Left lung (tissue), 10 donors: ENCODE measurements around the gene SLC38A11. TPM values are rescaled to one million over a fixed set of nuclear protein-coding genes. Genes with fewer than 3 reads are reported as not detected.
A peak's percentile ranks its signal among the peaks of the same experiment; 100 is the strongest.

Experiments used
- ATAC-seq: fragments of 200-7000 bp; cut with Tn5 transposase; one replicate; pipeline ENCODE4 v1.9.1; 2020; ENCODE audit warnings: moderate library complexity
- DNase-seq, 4 donors: peaks; one replicate each; pipeline ENCODE4 v3.0.0-alpha.2; 2013 to 2020
- H3K27ac ChIP-seq, 2 donors: fragments of 200-600 bp; sonication (generic) in 1 of 2; one replicate each; pipeline versions ENCODE4 v1.5.0 to v1.8.0; 2020 to 2021
- H3K27me3 ChIP-seq, 2 donors: fragments of 200-600 bp; sonication (generic) in 1 of 2; one replicate each; pipeline versions ENCODE4 v1.5.0 to v1.8.0; 2020 to 2021
- H3K36me3 ChIP-seq, 2 donors: fragments of 200-600 bp; sonication (generic) in 1 of 2; one replicate each; pipeline versions ENCODE4 v1.5.0 to v1.8.0; 2020 to 2021
- H3K4me1 ChIP-seq, 2 donors: fragments of 200-600 bp; one replicate each; pipeline ENCODE4 v1.8.0; 2021
- H3K4me3 ChIP-seq, 2 donors: fragments of 200-600 bp; sonication (generic) in 1 of 2; one replicate each; pipeline versions ENCODE4 v1.5.0 to v1.8.0; 2020 to 2021; ENCODE audit warnings: mild to moderate bottlenecking in 1 of 2
- H3K9me3 ChIP-seq, 2 donors: fragments of 200-600 bp; sonication (generic) in 1 of 2; one replicate each; pipeline versions ENCODE4 v1.5.0 to v1.8.0; 2020 to 2021
- intact Hi-C, 2 donors: fragments of 100-400 bp; cut with DNase I; formaldehyde crosslinking; loops; one replicate each; pipeline versions ENCODE4 v1.11.2 to v1.14.2; 2022
- polyA plus RNA-seq, 6 donors: library from polyadenylated mRNA; unstranded; fragments of 120-200 nt; gene quantifications; one replicate each; pipeline ENCODE4 v1.2.1, GENCODE V29; 2013; ENCODE audit not compliant: insufficient read length in 6 of 6
- total RNA-seq, 2 donors: library from RNA; stranded (reverse); fragmentation: NEBNext Ultra II Directional; extraction: Animal tissue kit (Norgen Biotek cat#: 25700); gene quantifications; one replicate each; pipeline ENCODE4 v1.2.1, GENCODE V29; 2021
- TF ChIP-seq, protein P1 (sequence below), 2 donors: fragments of 200-600 bp; sonication (generic) in 1 of 2; IDR thresholded peaks; one replicate each; pipeline versions ENCODE4 v1.5.0 to v1.8.0; 2021; ENCODE audit warnings: antibody characterized with exemption in 2 of 2
- donor health status: DM: no; HTN: yes; CAD: no.
- donor health status: DM: no; HTN: no; CAD: no.

The SLC38A11 gene
- total and polyA plus RNA-seq, 8 donors, result 0.29 to 3.6 (median 1.6) TPM

DNA sequence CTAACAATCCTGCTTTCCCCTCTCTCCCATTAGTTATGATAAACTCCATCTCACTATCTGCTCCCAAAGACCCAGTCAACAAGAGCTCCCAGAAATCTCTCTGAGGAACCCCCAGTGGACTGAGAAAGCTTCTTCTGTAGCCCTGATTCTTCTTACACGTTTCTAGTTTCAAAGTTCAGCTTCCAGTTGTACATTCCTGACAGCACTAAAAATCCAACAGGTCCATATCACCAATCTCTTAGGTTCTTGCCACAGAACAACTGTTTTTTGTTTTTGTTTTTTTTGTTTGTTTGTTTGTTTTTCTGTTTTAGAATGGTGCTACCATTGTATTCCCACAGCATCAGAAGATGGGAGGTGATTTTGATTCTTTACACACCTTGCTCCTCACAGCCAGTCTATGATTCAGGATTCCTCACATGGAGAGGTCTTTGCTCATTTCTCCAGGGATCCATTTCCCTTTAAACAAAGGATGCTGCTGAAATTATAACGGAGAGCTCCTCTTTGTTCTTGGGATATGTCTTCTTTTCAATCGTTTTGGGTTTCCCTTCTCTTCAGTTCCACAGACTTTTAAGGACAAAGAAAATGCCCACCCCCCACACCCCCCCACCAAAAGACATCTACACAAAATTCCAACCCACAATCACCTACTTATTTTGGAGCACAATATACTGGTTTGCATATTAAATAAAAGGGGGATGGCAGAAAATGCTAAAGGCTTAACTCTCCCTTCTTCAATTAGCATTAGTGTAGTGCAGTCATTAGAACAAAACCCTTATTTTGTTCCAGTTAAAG, 57.7 kb downstream of the SLC38A11 start:
- Histone ChIP-seq H3K27me3 (no peaks in the 10 kb centered on the region), H3K4me3 (no peak overlapping the region), H3K9me3 (no peaks in the 10 kb centered on the region), H3K4me1 (peaks cover 0 to 10% of the 10 kb centered on the region in 2 donors), H3K27ac (no peak overlapping the region), H3K36me3 (no peaks in the 10 kb centered on the region)
- intact Hi-C loops, result no loop called here
- DNase-seq (no peak), ATAC-seq (no peak)
- TF ChIP-seq, protein P1, sequence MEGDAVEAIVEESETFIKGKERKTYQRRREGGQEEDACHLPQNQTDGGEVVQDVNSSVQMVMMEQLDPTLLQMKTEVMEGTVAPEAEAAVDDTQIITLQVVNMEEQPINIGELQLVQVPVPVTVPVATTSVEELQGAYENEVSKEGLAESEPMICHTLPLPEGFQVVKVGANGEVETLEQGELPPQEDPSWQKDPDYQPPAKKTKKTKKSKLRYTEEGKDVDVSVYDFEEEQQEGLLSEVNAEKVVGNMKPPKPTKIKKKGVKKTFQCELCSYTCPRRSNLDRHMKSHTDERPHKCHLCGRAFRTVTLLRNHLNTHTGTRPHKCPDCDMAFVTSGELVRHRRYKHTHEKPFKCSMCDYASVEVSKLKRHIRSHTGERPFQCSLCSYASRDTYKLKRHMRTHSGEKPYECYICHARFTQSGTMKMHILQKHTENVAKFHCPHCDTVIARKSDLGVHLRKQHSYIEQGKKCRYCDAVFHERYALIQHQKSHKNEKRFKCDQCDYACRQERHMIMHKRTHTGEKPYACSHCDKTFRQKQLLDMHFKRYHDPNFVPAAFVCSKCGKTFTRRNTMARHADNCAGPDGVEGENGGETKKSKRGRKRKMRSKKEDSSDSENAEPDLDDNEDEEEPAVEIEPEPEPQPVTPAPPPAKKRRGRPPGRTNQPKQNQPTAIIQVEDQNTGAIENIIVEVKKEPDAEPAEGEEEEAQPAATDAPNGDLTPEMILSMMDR (IDR thresholded peaks at IDR 0.05), result no peak

DNA sequence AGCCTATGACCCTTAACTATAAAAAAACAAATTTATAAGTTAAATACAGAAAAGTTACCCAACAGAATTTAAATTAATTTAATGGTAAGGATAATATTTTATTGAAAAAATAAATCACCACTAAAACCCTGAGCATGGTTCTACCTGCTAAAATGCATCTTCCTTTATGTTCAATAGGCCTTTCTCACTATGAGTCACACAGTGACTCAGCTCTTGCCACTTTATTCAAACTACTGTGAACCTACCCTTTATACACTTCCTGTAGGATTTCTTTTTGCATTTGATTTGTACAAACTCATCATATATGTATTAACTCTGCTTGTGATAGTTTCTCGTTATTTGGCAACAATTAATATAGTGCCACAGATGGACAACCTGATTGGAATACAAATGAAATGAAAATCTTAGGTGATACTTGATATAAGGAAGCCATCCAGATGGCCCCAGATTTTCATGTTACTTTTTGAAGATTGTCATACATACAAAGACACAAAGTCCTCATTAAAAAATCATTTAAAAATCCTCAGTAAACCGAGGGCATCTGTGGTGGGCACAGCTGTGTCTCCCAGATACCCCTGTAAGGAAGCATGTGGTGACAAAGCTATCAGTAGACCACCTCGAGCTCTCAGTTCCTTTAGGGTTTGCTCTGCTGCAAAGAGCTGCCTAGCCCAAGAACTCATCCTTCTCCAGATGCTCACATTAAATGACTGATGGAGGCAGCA, 58.5 kb downstream of the SLC38A11 start:
- DNase-seq (no peak), ATAC-seq (peak; percentile 87)
- Histone ChIP-seq H3K27me3 (no peaks in the 10 kb centered on the region), H3K4me1 (peaks cover 0 to 10% of the 10 kb centered on the region in 2 donors), H3K27ac (peak overlapping the region in 1 of 2 donors; percentile 34), H3K4me3 (no peak overlapping the region), H3K9me3 (no peaks in the 10 kb centered on the region), H3K36me3 (no peaks in the 10 kb centered on the region)
- intact Hi-C loops, result no loop called here
- TF ChIP-seq, protein P1 (IDR thresholded peaks at IDR 0.05), result no peak

GRCh38 chr2:164896226-164896625, 59.1 kb downstream of the SLC38A11 start:
- no peaks in the 10 kb centered on the region for H3K9me3 ChIP-seq
- ATAC-seq, result no peak
- peak overlapping the region in 1 of 2 donors; percentile 34 for H3K27ac ChIP-seq
- no peaks in the 10 kb centered on the region for H3K27me3 ChIP-seq
- TF ChIP-seq, protein P1 (IDR thresholded peaks at IDR 0.05), result no peak
- no peaks in the 10 kb centered on the region for H3K36me3 ChIP-seq
- intact Hi-C loops, result no loop called here
- H3K4me3 ChIP-seq, result no peak overlapping the region
- H3K4me1 ChIP-seq, result peaks cover 0 to 10% of the 10 kb centered on the region in 2 donors
- no peak for DNase-seq

DNA sequence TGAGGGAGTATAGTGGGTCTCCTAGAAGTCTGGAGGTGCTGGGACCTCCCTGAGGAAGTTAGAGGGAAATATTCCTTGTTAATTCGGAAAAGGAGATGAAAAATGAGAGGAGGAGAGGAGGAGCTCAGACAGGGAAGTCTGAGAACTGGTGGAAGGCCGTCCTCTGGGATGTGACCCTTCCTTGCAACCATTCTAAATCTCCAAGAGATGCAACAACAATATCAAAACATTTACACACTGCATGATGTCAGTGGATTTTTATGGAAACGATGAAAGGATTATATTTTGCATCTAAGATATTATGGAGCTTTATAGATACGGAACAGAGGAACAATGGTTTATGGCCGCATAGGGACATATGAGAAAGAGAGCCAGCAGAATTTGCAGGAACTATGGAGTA, 63.9 kb downstream of the SLC38A11 start:
- Histone ChIP-seq H3K27me3 (no peaks in the 10 kb centered on the region), H3K4me3 (no peak overlapping the region), H3K4me1 (peaks cover 0 to 3% of the 10 kb centered on the region in 2 donors), H3K36me3 (no peaks in the 10 kb centered on the region), H3K9me3 (no peaks in the 10 kb centered on the region), H3K27ac (no peak overlapping the region)
- ATAC-seq, result no peak
- TF ChIP-seq, protein P1 (IDR thresholded peaks at IDR 0.05), result no peak
- intact Hi-C loops, result no loop called here
- DNase-seq, result no peak

GRCh38 chr2:164890544-164890943, 64.8 kb downstream of the SLC38A11 start:
- H3K27me3 ChIP-seq, result no peaks in the 10 kb centered on the region

More at GRCh38 chr2:164890544-164890943, 64.8 kb downstream of the SLC38A11 start:
- intact Hi-C loops, result no loop called here
- no peaks in the 10 kb centered on the region for H3K36me3 ChIP-seq
- no peak for DNase-seq
- H3K4me1 ChIP-seq, result no peaks in the 10 kb centered on the region
- H3K27ac ChIP-seq, result no peak overlapping the region
- ATAC-seq, result no peak
- H3K9me3 ChIP-seq, result no peaks in the 10 kb centered on the region
- TF ChIP-seq, protein P1 (IDR thresholded peaks at IDR 0.05), result no peak
- no peak overlapping the region for H3K4me3 ChIP-seq
